Tibial nerve (tissue), 4 donors: ENCODE data around the gene EIF5A2. TPM values are rescaled to one million over a fixed set of nuclear protein-coding genes. Genes with fewer than 3 reads are reported as not detected.

Source experiments
- DNase-seq, 2 donors: peaks; one replicate each; pipeline ENCODE4 v3.0.0-alpha.2; 2019; ENCODE audit warnings: low spot score in 2 of 2
- H3K27ac ChIP-seq, 4 donors: fragments of 200-600 bp; sonication (generic) in 3 of 4; one replicate each; pipeline ENCODE4 v1.5.1; 2017 to 2019; ENCODE audit warnings: mild to moderate bottlenecking in 1 of 4
- H3K27me3 ChIP-seq, 2 donors: fragments of 200-600 bp; sonication (generic) in 1 of 2; one replicate each; pipeline versions ENCODE4 v1.5.1 to v1.6.0; 2017 to 2019
- H3K36me3 ChIP-seq, 3 donors: fragments of 200-600 bp; sonication (generic); one replicate each; pipeline ENCODE4 v1.5.1; 2018 to 2019
- H3K4me1 ChIP-seq, 4 donors: fragments of 200-600 bp; sonication (generic) in 3 of 4; one replicate each; pipeline ENCODE4 v1.5.1; 2017 to 2019
- H3K4me3 ChIP-seq, 4 donors: fragments of 200-600 bp; sonication (generic) in 3 of 4; one replicate each; pipeline ENCODE4 v1.5.1; 2017 to 2019; ENCODE audit warnings: mild to moderate bottlenecking in 1 of 4, moderate library complexity in 1 of 4
- H3K9me3 ChIP-seq, 4 donors: fragments of 200-600 bp; sonication (generic) in 3 of 4; one replicate each; pipeline ENCODE4 v1.5.1; 2017 to 2019
- EP300 ChIP-seq, 2 donors: sonication (generic); formaldehyde crosslinking; IDR thresholded peaks; one replicate each; pipeline ENCODE4 v1.6.1; 2017; ENCODE audit warnings: antibody characterized with exemption in 2 of 2, mild to moderate bottlenecking in 1 of 2
- POLR2A ChIP-seq, 2 donors: fragments of 450-650 bp; IDR thresholded peaks; one replicate each; pipeline ENCODE4 v1.6.1; 2017; ENCODE audit warnings: antibody characterized with exemption in 2 of 2, mild to moderate bottlenecking in 2 of 2, moderate library complexity in 2 of 2
- WGBS, 2 donors: methylation state at CpG; one replicate each; pipeline ENCODE4 v1.1.5; 2018; 5-methylcytosine and 5-hydroxymethylcytosine counted together
- total RNA-seq, 4 donors: library from RNA; depleted of rRNA; stranded (reverse); fragments of >200 nt; gene quantifications; one replicate each; pipeline ENCODE4 v1.1.0, GENCODE V29; 2016
- TF ChIP-seq, protein P1 (sequence below), 5 experiments: fragments of 200-600 bp in 3 of 5; fragments of 450-650 bp in 2 of 5; sonication (generic) in 3 of 5; IDR thresholded peaks; one replicate each; pipeline ENCODE4 v1.5.1; 2016 to 2019; ENCODE audit warnings: antibody characterized with exemption in 5 of 5, mild to moderate bottlenecking in 3 of 5, moderate library complexity in 2 of 5

The EIF5A2 gene
- total RNA-seq, 4 donors from 2014 or later: 3.6 to 12.6 (median 6.5) TPM

DNA sequence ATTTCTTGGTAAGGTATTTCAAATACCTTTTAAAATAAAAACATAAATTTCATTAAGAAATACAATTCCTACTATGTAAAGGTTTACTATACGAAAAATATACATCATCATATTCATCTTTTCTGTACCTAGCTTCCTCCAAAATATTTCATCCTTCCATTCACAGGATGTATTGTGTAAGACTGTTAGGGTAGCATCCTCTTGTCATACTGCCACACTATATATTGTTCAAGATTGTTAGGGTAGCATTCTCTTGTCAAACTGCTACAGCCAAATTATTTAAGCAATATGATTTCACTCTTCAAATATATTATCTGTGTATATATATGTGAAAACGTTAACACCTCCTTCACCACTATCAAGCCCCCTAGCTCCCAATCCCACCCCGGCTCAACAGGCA is 41.9 kb downstream of the EIF5A2 start:
- Histone ChIP-seq H3K9me3 (no peaks in the 10 kb centered on the region), H3K4me3 (no peak overlapping the region), H3K27ac (no peak overlapping the region), H3K27me3 (no peaks in the 10 kb centered on the region), H3K4me1 (peaks cover 0 to 28% (median 25%) of the 10 kb centered on the region in 4 donors), H3K36me3 (peaks cover 0 to 28% (median 12%) of the 10 kb centered on the region in 3 donors)
- TF ChIP-seq POLR2A (IDR thresholded peaks at IDR 0.05): no peak
- TF ChIP-seq, protein P1, sequence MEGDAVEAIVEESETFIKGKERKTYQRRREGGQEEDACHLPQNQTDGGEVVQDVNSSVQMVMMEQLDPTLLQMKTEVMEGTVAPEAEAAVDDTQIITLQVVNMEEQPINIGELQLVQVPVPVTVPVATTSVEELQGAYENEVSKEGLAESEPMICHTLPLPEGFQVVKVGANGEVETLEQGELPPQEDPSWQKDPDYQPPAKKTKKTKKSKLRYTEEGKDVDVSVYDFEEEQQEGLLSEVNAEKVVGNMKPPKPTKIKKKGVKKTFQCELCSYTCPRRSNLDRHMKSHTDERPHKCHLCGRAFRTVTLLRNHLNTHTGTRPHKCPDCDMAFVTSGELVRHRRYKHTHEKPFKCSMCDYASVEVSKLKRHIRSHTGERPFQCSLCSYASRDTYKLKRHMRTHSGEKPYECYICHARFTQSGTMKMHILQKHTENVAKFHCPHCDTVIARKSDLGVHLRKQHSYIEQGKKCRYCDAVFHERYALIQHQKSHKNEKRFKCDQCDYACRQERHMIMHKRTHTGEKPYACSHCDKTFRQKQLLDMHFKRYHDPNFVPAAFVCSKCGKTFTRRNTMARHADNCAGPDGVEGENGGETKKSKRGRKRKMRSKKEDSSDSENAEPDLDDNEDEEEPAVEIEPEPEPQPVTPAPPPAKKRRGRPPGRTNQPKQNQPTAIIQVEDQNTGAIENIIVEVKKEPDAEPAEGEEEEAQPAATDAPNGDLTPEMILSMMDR (IDR thresholded peaks at IDR 0.05): no peak
- WGBS, 2 donors: 91 to 92% methylated on average over 3 of the region's 3 CpGs
- no peak for DNase-seq

DNA sequence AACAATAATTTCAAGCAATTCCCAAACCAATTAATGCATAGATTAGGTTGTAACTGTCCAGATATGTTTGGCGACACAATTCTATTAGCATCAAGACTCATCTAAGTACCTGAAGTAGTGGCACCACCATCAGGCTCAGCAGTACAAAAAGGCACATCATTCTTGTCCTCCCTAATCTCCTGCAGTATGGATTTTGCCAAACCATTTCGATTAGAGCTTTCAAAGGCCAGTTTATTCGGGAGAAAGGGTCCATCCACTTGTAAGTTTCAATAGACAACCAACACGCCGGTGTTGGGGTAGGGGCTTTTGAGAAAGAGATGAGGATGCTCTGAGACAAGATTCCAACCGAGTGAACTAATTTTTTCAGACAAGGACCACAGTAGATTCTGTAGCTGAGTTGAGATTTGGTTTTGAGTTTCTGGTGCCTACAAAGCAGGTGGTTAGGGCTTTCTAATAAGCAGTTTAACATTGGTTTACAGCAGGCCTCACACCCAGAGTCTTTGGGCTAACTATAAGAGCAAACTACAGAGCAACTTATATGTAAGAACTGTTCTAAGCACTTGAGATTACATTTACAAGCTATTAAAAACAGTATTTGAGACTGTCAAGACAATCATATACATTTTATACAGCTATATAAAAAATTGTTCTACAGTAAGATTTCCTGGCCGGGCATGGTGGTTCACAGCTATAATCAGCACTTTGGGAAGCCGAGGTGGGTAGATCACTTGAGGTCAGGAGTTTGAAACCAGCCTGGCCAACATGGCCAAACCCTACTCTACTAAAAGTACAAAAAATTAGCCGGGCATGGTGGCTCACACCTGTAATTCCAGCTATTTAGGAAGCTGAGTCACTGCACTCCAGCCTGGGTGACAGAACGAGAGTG is 43.0 kb downstream of the EIF5A2 start:
- 89 to 90% methylated on average over 10 of the region's 10 CpGs for WGBS, 2 donors
- Histone ChIP-seq H3K36me3 (peaks cover 0 to 28% (median 12%) of the 10 kb centered on the region in 3 donors), H3K4me1 (peaks cover 0 to 24% (median 23%) of the 10 kb centered on the region in 4 donors), H3K4me3 (no peak overlapping the region), H3K9me3 (no peaks in the 10 kb centered on the region), H3K27me3 (no peaks in the 10 kb centered on the region), H3K27ac (no peak overlapping the region)
- DNase-seq: no peak
- TF ChIP-seq POLR2A (IDR thresholded peaks at IDR 0.05) (no peak), EP300 (IDR thresholded peaks at IDR 0.05) (no peak)
- TF ChIP-seq, protein P1 (IDR thresholded peaks at IDR 0.05): no peak

DNA sequence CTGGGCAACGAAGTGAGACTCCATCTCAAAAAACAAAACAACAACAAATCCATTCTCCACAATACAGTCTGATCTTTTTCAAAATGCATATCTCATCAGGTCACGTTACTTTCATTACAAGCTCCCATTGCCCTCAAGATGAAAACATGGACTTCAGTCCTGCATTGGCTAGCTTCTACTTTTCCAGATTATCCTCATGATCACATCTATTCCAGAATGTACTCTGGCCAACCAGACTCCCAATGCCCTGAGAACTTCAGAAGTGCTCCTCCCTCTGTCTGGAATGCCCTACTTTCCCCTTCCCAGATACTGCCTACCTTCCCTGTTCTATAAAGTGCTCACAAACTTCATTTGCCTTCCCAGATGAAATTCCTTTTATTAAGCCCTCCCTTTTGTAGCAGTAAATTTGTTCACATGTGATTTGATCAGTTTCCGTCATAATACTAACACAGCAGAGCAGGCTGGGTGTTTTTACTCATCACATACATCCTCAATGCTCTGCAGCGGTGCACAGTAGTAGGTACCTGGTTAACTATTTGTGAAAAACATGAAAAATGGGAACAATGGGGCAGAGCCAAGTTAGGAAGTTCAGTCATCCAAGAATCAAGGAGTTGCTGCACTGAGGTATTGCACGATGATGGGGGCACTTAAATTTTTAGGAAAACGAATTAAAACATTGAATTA is 43.8 kb downstream of the EIF5A2 start:
- no peak overlapping the region for H3K4me3 ChIP-seq
- H3K4me1 ChIP-seq: peaks cover 0 to 24% (median 23%) of the 10 kb centered on the region in 4 donors
- WGBS, 2 donors: 81 to 86% methylated on average over 6 of the region's 6 CpGs
- no peaks in the 10 kb centered on the region for H3K27me3 ChIP-seq
- no peak overlapping the region for H3K27ac ChIP-seq
- H3K9me3 ChIP-seq: no peaks in the 10 kb centered on the region
- peaks cover 0 to 28% (median 12%) of the 10 kb centered on the region in 3 donors for H3K36me3 ChIP-seq
- TF ChIP-seq, protein P1 (IDR thresholded peaks at IDR 0.05): no peak
- TF ChIP-seq POLR2A (IDR thresholded peaks at IDR 0.05) (no peak), EP300 (IDR thresholded peaks at IDR 0.05) (no peak)
- DNase-seq: no peak

DNA sequence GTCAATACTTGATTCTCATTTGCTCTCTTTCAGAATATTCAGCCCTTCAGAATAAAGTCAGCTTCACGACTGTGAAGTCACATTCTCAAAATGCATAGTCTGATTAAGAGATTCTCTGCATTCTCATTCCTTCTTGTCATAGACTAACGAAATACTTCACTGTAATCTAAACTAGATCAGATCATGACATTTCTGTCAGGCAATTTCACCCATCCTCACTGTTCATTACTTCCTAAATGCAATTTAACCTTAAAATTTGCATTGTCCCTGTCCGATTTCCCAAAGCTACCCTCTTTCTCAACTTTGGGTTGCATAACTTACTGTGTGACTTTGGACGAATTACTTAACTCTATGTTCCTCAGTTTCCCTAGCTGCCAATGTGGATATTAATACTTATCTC is 44.6 kb downstream of the EIF5A2 start:
- Histone ChIP-seq H3K4me1 (peaks cover 0 to 20% (median 17%) of the 10 kb centered on the region in 4 donors), H3K27ac (no peak overlapping the region), H3K9me3 (no peaks in the 10 kb centered on the region), H3K36me3 (peaks cover 0 to 28% (median 12%) of the 10 kb centered on the region in 3 donors), H3K4me3 (no peak overlapping the region), H3K27me3 (no peaks in the 10 kb centered on the region)
- no peak for TF ChIP-seq POLR2A (IDR thresholded peaks at IDR 0.05)
- TF ChIP-seq, protein P1 (IDR thresholded peaks at IDR 0.05): no peak
- 79 to 85% methylated on average over 4 of the region's 4 CpGs for WGBS, 2 donors
- no peak for DNase-seq
